ENCODE results near the gene SPO11. TPM values are rescaled to one million over a fixed set of nuclear protein-coding genes. Genes with fewer than 3 reads are reported as not detected.

SPO11 gene
- total and polyA plus RNA-seq, 2 of the 13 experiments (the other 11 are each of a cell fraction or from before 2014, with no cell fraction given): not detected

DNA sequence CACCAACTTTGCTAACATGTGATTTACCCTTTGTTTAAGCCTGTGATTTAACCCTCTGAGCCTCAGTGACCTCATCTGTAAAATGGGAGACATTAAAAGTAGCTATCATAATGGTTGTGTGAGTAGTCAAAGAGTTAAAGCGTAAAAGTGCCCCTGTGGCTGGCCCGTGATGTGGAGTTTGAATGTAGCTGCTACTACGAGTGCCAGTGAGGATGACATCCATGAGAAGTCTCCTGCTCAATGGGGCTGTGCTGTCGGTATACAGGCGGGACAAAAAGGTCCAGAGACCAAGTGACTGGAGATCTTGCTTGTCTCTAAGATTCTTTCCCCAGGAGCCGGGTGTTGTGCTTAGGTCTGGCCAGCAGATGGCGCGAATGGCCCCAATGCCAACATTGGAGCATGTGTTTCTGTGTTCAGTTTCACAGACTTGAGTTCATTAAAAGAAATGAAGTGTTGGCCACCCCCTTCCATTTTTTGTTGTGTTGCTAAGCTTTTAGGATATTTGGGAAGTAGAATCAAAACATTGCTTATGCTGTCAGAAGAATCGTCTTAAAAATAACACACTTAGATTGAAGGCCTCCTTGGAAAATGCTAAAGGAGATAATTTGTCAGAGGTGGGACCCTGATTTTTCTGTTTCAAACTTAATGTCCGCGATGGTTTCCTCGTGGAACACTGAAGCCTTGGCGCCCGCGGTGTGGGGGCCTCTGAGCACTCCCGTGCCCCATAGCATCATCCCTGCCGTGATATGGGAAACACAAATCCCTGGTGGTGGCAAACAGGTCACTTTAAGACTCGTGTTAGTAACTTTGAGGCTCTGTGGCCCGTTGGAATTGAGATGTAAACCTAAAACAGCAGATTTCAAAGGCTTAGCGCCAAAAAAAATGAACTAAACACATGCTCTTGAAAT, 52.2 kb downstream of the SPO11 start (continued):
- TF ChIP-seq ELK4 (CRISPR knock-in tag; IDR thresholded peaks at IDR 0.05; ENCODE audit: borderline replicate concordance): no peak
- TF ChIP-seq ZNF83 (CRISPR knock-in tag; IDR thresholded peaks at IDR 0.05; ENCODE audit: borderline replicate concordance): no peak
- TF ChIP-seq, protein P1, sequence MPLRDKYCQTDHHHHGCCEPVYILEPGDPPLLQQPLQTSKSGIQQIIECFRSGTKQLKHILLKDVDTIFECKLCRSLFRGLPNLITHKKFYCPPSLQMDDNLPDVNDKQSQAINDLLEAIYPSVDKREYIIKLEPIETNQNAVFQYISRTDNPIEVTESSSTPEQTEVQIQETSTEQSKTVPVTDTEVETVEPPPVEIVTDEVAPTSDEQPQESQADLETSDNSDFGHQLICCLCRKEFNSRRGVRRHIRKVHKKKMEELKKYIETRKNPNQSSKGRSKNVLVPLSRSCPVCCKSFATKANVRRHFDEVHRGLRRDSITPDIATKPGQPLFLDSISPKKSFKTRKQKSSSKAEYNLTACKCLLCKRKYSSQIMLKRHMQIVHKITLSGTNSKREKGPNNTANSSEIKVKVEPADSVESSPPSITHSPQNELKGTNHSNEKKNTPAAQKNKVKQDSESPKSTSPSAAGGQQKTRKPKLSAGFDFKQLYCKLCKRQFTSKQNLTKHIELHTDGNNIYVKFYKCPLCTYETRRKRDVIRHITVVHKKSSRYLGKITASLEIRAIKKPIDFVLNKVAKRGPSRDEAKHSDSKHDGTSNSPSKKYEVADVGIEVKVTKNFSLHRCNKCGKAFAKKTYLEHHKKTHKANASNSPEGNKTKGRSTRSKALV (CRISPR knock-in tag; IDR thresholded peaks at IDR 0.05): no peak
- TF ChIP-seq ZNF660 (CRISPR knock-in tag; IDR thresholded peaks at IDR 0.05; ENCODE audit: borderline replicate concordance, low read depth): no peak
- no peak for TF ChIP-seq RFXAP (CRISPR knock-in tag; IDR thresholded peaks at IDR 0.05; ENCODE audit: borderline replicate concordance)
- TF ChIP-seq ATF7-NPFF (CRISPR knock-in tag; IDR thresholded peaks at IDR 0.05; ENCODE audit: low read depth): peak; percentile 53; the same call in 1 of the 2 replicates
- TF ChIP-seq HOXA5 (CRISPR knock-in tag; IDR thresholded peaks at IDR 0.05): no peak
- TF ChIP-seq SUZ12 (IDR thresholded peaks at IDR 0.05; ENCODE audit: low read depth, low read length): peak; percentile 11; the same call in 1 of the 2 replicates
- TF ChIP-seq DRAP1 (CRISPR knock-in tag; IDR thresholded peaks at IDR 0.05): peak; percentile 56; the same call in 1 of the 2 replicates
- TF ChIP-seq SIN3B (IDR thresholded peaks at IDR 0.05; ENCODE audit: low read length): peak; percentile 59; the same call in 1 of the 2 replicates
- no peak for TF ChIP-seq YY1 (IDR thresholded peaks at IDR 0.05; ENCODE audit: insufficient read depth, insufficient replicate concordance, low read depth, low read length)
- no peak for TF ChIP-seq ZNF44 (CRISPR knock-in tag; IDR thresholded peaks at IDR 0.05)
- peak; percentile 32; the same call in 1 of the 2 replicates for TF ChIP-seq SALL1 (CRISPR knock-in tag; IDR thresholded peaks at IDR 0.05)
- TF ChIP-seq HES4 (CRISPR knock-in tag; IDR thresholded peaks at IDR 0.05; ENCODE audit: borderline replicate concordance): no peak
- peak; percentile 100 for TF ChIP-seq SMC3 (IDR thresholded peaks at IDR 0.05; ENCODE audit: low read length)
- no peak for TF ChIP-seq NFYB (CRISPR knock-in tag; IDR thresholded peaks at IDR 0.05)
- TF ChIP-seq, protein P2, sequence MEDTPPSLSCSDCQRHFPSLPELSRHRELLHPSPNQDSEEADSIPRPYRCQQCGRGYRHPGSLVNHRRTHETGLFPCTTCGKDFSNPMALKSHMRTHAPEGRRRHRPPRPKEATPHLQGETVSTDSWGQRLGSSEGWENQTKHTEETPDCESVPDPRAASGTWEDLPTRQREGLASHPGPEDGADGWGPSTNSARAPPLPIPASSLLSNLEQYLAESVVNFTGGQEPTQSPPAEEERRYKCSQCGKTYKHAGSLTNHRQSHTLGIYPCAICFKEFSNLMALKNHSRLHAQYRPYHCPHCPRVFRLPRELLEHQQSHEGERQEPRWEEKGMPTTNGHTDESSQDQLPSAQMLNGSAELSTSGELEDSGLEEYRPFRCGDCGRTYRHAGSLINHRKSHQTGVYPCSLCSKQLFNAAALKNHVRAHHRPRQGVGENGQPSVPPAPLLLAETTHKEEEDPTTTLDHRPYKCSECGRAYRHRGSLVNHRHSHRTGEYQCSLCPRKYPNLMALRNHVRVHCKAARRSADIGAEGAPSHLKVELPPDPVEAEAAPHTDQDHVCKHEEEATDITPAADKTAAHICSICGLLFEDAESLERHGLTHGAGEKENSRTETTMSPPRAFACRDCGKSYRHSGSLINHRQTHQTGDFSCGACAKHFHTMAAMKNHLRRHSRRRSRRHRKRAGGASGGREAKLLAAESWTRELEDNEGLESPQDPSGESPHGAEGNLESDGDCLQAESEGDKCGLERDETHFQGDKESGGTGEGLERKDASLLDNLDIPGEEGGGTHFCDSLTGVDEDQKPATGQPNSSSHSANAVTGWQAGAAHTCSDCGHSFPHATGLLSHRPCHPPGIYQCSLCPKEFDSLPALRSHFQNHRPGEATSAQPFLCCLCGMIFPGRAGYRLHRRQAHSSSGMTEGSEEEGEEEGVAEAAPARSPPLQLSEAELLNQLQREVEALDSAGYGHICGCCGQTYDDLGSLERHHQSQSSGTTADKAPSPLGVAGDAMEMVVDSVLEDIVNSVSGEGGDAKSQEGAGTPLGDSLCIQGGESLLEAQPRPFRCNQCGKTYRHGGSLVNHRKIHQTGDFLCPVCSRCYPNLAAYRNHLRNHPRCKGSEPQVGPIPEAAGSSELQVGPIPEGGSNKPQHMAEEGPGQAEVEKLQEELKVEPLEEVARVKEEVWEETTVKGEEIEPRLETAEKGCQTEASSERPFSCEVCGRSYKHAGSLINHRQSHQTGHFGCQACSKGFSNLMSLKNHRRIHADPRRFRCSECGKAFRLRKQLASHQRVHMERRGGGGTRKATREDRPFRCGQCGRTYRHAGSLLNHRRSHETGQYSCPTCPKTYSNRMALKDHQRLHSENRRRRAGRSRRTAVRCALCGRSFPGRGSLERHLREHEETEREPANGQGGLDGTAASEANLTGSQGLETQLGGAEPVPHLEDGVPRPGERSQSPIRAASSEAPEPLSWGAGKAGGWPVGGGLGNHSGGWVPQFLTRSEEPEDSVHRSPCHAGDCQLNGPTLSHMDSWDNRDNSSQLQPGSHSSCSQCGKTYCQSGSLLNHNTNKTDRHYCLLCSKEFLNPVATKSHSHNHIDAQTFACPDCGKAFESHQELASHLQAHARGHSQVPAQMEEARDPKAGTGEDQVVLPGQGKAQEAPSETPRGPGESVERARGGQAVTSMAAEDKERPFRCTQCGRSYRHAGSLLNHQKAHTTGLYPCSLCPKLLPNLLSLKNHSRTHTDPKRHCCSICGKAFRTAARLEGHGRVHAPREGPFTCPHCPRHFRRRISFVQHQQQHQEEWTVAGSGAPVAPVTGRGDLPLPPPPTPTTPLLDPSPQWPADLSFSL (CRISPR knock-in tag; IDR thresholded peaks at IDR 0.05): no peak
- TF ChIP-seq CEBPG (CRISPR knock-in tag; IDR thresholded peaks at IDR 0.05): peak; percentile 17; the same call in 1 of the 2 replicates
- no peak for TF ChIP-seq ELF4 (CRISPR knock-in tag; IDR thresholded peaks at IDR 0.05; ENCODE audit: borderline replicate concordance)
